ENCODE results near the gene TRMT61A.

The TRMT61A gene

GRCh38 chr14:103560691-103561090, 31.7 kb downstream of the TRMT61A start:
- TF ChIP-seq L3MBTL2 (conservative IDR thresholded peaks at IDR 0.05): no peak
- TF ChIP-seq HDGF (IDR thresholded peaks at IDR 0.05; ENCODE audit: borderline replicate concordance): no peak
- TF ChIP-seq BHLHE40 (IDR thresholded peaks at IDR 0.05; ENCODE audit: borderline replicate concordance): no peak
- no peak for TF ChIP-seq ARNT (IDR thresholded peaks at IDR 0.05)
- no peak for TF ChIP-seq ZNF384 (IDR thresholded peaks at IDR 0.05)
- TF ChIP-seq ELF4 (IDR thresholded peaks at IDR 0.05): no peak

GRCh38 chr14:103561381-103562178, 32.6 kb downstream of the TRMT61A start:
- POLR2A ChIA-PET: interaction anchor here (0.8 to 1.7 kb wide), 5 partner anchors 8 to 142 kb away, joined by 3 to 4 read pairs (median 3); partner anchors contain the start of gene CKB
- no peak for TF ChIP-seq NFRKB (IDR thresholded peaks at IDR 0.05)
- no peak for TF ChIP-seq ARNT (IDR thresholded peaks at IDR 0.05)
- no peak for TF ChIP-seq TARDBP (IDR thresholded peaks at IDR 0.05)
- TF ChIP-seq SUZ12 (IDR thresholded peaks at IDR 0.05): no peak
- no peak for TF ChIP-seq BHLHE40 (IDR thresholded peaks at IDR 0.05; ENCODE audit: borderline replicate concordance)
- no peak for TF ChIP-seq ZNF384 (IDR thresholded peaks at IDR 0.05)
- TF ChIP-seq FOXM1 (IDR thresholded peaks at IDR 0.05; ENCODE audit: borderline replicate concordance): no peak
- no peak for TF ChIP-seq PKNOX1 (IDR thresholded peaks at IDR 0.05)
- TF ChIP-seq FOXA1 (IDR thresholded peaks at IDR 0.05): no peak
- no peak for TF ChIP-seq CTBP1 (IDR thresholded peaks at IDR 0.05; ENCODE audit: borderline replicate concordance)
- TF ChIP-seq L3MBTL2 (conservative IDR thresholded peaks at IDR 0.05): no peak
- TF ChIP-seq HDGF (IDR thresholded peaks at IDR 0.05; ENCODE audit: borderline replicate concordance): no peak
- no peak for TF ChIP-seq FOXK2 (IDR thresholded peaks at IDR 0.05)
- no peak for TF ChIP-seq ELF4 (IDR thresholded peaks at IDR 0.05)
- CTCF ChIA-PET: interaction anchor here (0.7 to 1.7 kb wide), 3 partner anchors 15 to 43 kb away, joined by 3 to 5 read pairs (median 4); no protein-coding TSS in a partner anchor
- peak; percentile 62 for DNase-seq (ENCODE audit: extremely low spot score)

More at GRCh38 chr14:103560691-103561090, 31.7 kb downstream of the TRMT61A start:
- no peak for DNase-seq (ENCODE audit: extremely low spot score)
- CTCF ChIA-PET: interaction anchor here (1.1 to 4.7 kb wide), 3 partner anchors 17 to 42 kb away, joined by 3 to 19 read pairs (median 5); no protein-coding TSS in a partner anchor
- POLR2A ChIA-PET: interaction anchor here (1.7 kb wide), 1 partner anchor 143 kb away, joined by 4 read pairs; no protein-coding TSS in a partner anchor

- no peak for TF ChIP-seq LEF1 (IDR thresholded peaks at IDR 0.05; ENCODE audit: borderline replicate concordance)
- TF ChIP-seq BHLHE40 (IDR thresholded peaks at IDR 0.05; ENCODE audit: borderline replicate concordance): no peak
- TF ChIP-seq ARNT (IDR thresholded peaks at IDR 0.05): no peak
- no peak for TF ChIP-seq NFRKB (IDR thresholded peaks at IDR 0.05)
- no peak for TF ChIP-seq SP1 (IDR thresholded peaks at IDR 0.05)
- no peak for TF ChIP-seq FOXA1 (IDR thresholded peaks at IDR 0.05)
- no peak for TF ChIP-seq PKNOX1 (IDR thresholded peaks at IDR 0.05)
- TF ChIP-seq ZNF384 (IDR thresholded peaks at IDR 0.05): no peak
- no peak for TF ChIP-seq HDGF (IDR thresholded peaks at IDR 0.05; ENCODE audit: borderline replicate concordance)
- ChIA-PET POLR2A (interaction anchor here (0.8 to 1.7 kb wide), 4 partner anchors 9 to 141 kb away, joined by 3 to 4 read pairs (median 3); no protein-coding TSS in a partner anchor), CTCF (interaction anchor here (1.1 to 1.7 kb wide), 2 partner anchors 19 to 43 kb away, joined by 3 to 5 read pairs; no protein-coding TSS in a partner anchor)
- DNase-seq (ENCODE audit: extremely low spot score): no peak
Measured at GRCh38 chr14:103562179-103562428, 33.1 kb downstream of the TRMT61A start.

- CTCF ChIA-PET: interaction anchor here (1.7 kb wide), 1 partner anchor 44 kb away, joined by 5 read pairs; no protein-coding TSS in a partner anchor
- peak; percentile 89 for DNase-seq (ENCODE audit: extremely low spot score)
- TF ChIP-seq NFRKB (IDR thresholded peaks at IDR 0.05): no peak
- peak; percentile 91 for TF ChIP-seq ARNT (IDR thresholded peaks at IDR 0.05)
- TF ChIP-seq ELF4 (IDR thresholded peaks at IDR 0.05): no peak
- peak; percentile 93 for TF ChIP-seq LEF1 (IDR thresholded peaks at IDR 0.05; ENCODE audit: borderline replicate concordance)
- TF ChIP-seq HDGF (IDR thresholded peaks at IDR 0.05; ENCODE audit: borderline replicate concordance): no peak
- TF ChIP-seq SUZ12 (IDR thresholded peaks at IDR 0.05): no peak
- peak; percentile 97 for TF ChIP-seq FOXM1 (IDR thresholded peaks at IDR 0.05; ENCODE audit: borderline replicate concordance)
- TF ChIP-seq FOXK2 (IDR thresholded peaks at IDR 0.05): no peak
- POLR2A ChIA-PET: interaction anchor here (1.1 to 1.5 kb wide), 2 partner anchors 9 to 13 kb away, joined by 3 read pairs; no protein-coding TSS in a partner anchor
Measured at GRCh38 chr14:103562429-103563225, 33.6 kb downstream of the TRMT61A start, which contains the start of the genes BAG5 and COA8. Gene BAG5 (minus strand): TSS chr14:103562657. CDS start chr14:103561164, 1,493 bp downstream. Gene COA8 (plus strand): TSS chr14:103562960. CDS start chr14:103563002, 42 bp downstream.

GRCh38 chr14:103563226-103563620, 34.2 kb downstream of the TRMT61A start:
- ChIA-PET CTCF (no interaction called here), POLR2A (no interaction called here)
- DNase-seq (ENCODE audit: extremely low spot score): no peak
- TF ChIP-seq HDGF (IDR thresholded peaks at IDR 0.05; ENCODE audit: borderline replicate concordance) (no peak), ARNT (IDR thresholded peaks at IDR 0.05) (no peak)

GRCh38 chr14:103563844-103564505, 35.0 kb downstream of the TRMT61A start:
- no peak for TF ChIP-seq BHLHE40 (IDR thresholded peaks at IDR 0.05; ENCODE audit: borderline replicate concordance)
- no peak for TF ChIP-seq FOXK2 (IDR thresholded peaks at IDR 0.05)
- no peak for TF ChIP-seq ELF4 (IDR thresholded peaks at IDR 0.05)
- TF ChIP-seq HDGF (IDR thresholded peaks at IDR 0.05; ENCODE audit: borderline replicate concordance): no peak
- TF ChIP-seq FOXA1 (IDR thresholded peaks at IDR 0.05): no peak
- no peak for TF ChIP-seq ARNT (IDR thresholded peaks at IDR 0.05)
- TF ChIP-seq PKNOX1 (IDR thresholded peaks at IDR 0.05): no peak
- no peak for TF ChIP-seq ZNF384 (IDR thresholded peaks at IDR 0.05)
- TF ChIP-seq FOXM1 (IDR thresholded peaks at IDR 0.05; ENCODE audit: borderline replicate concordance): no peak
- no peak for TF ChIP-seq SP1 (IDR thresholded peaks at IDR 0.05)
- TF ChIP-seq SUZ12 (IDR thresholded peaks at IDR 0.05): no peak
- TF ChIP-seq L3MBTL2 (conservative IDR thresholded peaks at IDR 0.05): no peak
- TF ChIP-seq TARDBP (IDR thresholded peaks at IDR 0.05): no peak
- no peak for TF ChIP-seq CTBP1 (IDR thresholded peaks at IDR 0.05; ENCODE audit: borderline replicate concordance)
- TF ChIP-seq NFRKB (IDR thresholded peaks at IDR 0.05): no peak
- DNase-seq (ENCODE audit: extremely low spot score): no peak
- CTCF ChIA-PET: interaction anchor here (0.6 to 0.9 kb wide), 2 partner anchors 115 to 511 kb away, joined by 3 to 4 read pairs; no protein-coding TSS in a partner anchor
- POLR2A ChIA-PET: interaction anchor here (1.1 kb wide), 1 partner anchor 13 kb away, joined by 4 read pairs; no protein-coding TSS in a partner anchor
